BJ (cell line): ENCODE results near the gene NDUFV1. TPM values are rescaled to one million over a fixed set of nuclear protein-coding genes. Genes with fewer than 3 reads are reported as not detected.

ENCODE experiments used
- CTCF ChIA-PET: fragments of 350-600 bp; formaldehyde crosslinking; extraction: SDS; loops from one replicate; lab custom pipeline; 2021; ENCODE audit warnings: antibody characterized with exemption, inconsistent platforms; lab: Yijun Ruan, JAX
- POLR2A ChIA-PET: fragments of 300-600 bp; sonication (Branson Sonifier 250); formaldehyde crosslinking; extraction: SDS; loops from one replicate; lab custom pipeline; 2021; ENCODE audit warnings: antibody characterized with exemption; lab: Charles Lee
- DNase-seq: peaks from one replicate; pipeline ENCODE4 v3.0.0-alpha.2; 2011; ENCODE audit warnings: low read depth
- H3K27me3 ChIP-seq: 2 replicates; pipeline ENCODE4 v1.6.0; 2011; ENCODE audit warnings: low read length; ENCODE audit not compliant: control insufficient read depth, insufficient read depth
- H3K36me3 ChIP-seq: 2 replicates; pipeline ENCODE4 v1.5.1; 2011; ENCODE audit warnings: low read length; ENCODE audit not compliant: control insufficient read depth, insufficient read depth
- H3K4me3 ChIP-seq: 2 replicates; pipeline ENCODE4 v1.5.1; 2011; ENCODE audit warnings: low read depth, mild to moderate bottlenecking, control low read depth, low read length
- CTCF ChIP-seq: IDR thresholded peaks from 2 replicates; pipeline ENCODE4 v1.5.1; 2011; ENCODE audit warnings: low read depth, mild to moderate bottlenecking, control low read depth, inconsistent platforms, low read length, moderate library complexity; ENCODE audit not compliant: insufficient read depth
- polyA plus RNA-seq: library from polyadenylated mRNA; depleted of rRNA; stranded (reverse); fragments of >200 nt; gene quantifications from 2 replicates; pipeline ENCODE4 v1.2.3, GENCODE V29; 2011

NDUFV1 gene
- polyA plus RNA-seq, 1 experiment, result 149 TPM

GRCh38 chr11:67632175-67632981 is 25.6 kb downstream of the NDUFV1 start:
- no peaks in the 10 kb centered on the region for H3K36me3 ChIP-seq
- no peak for DNase-seq
- ChIA-PET CTCF (interaction anchor here (0.6 to 7.2 kb wide), 3 partner anchors 8 to 26 kb away, joined by 3 to 65 read pairs (median 48); partner anchors contain the start of gene ACY3), POLR2A (no interaction called here)
- TF ChIP-seq CTCF, result no peak
- H3K27me3 ChIP-seq, result no peaks in the 10 kb centered on the region
- no peak overlapping the region for H3K4me3 ChIP-seq

- POLR2A ChIA-PET, result no interaction called here
- CTCF ChIA-PET, result interaction anchor here (1.5 to 7.2 kb wide), 3 partner anchors 16 to 61 kb away, joined by 4 to 65 read pairs (median 48); partner anchors contain the start of gene ACY3
- DNase-seq, result no peak
Measured at GRCh38 chr11:67632982-67633755, 26.4 kb downstream of the NDUFV1 start.

GRCh38 chr11:67633758-67634365 is 27.1 kb downstream of the NDUFV1 start:
- Histone ChIP-seq H3K27me3 (no peaks in the 10 kb centered on the region), H3K4me3 (no peak overlapping the region), H3K36me3 (no peaks in the 10 kb centered on the region)
- no peak for TF ChIP-seq CTCF
- no peak for DNase-seq
- ChIA-PET POLR2A (no interaction called here), CTCF (interaction anchor here (1.5 to 7.2 kb wide), 2 partner anchors 24 to 62 kb away, joined by 4 to 65 read pairs; no protein-coding TSS in a partner anchor)

More at GRCh38 chr11:67632982-67633755, 26.4 kb downstream of the NDUFV1 start:
- no peak for TF ChIP-seq CTCF
- H3K27me3 ChIP-seq, result no peaks in the 10 kb centered on the region
- H3K36me3 ChIP-seq, result no peaks in the 10 kb centered on the region
- no peak overlapping the region for H3K4me3 ChIP-seq

GRCh38 chr11:67634366-67635230 is 27.9 kb downstream of the NDUFV1 start:
- no peak for DNase-seq
- H3K27me3 ChIP-seq, result no peaks in the 10 kb centered on the region
- H3K4me3 ChIP-seq, result no peak overlapping the region
- H3K36me3 ChIP-seq, result no peaks in the 10 kb centered on the region
- TF ChIP-seq CTCF, result no peak
- ChIA-PET POLR2A (no interaction called here), CTCF (interaction anchor here (0.6 to 7.2 kb wide), 4 partner anchors 24 to 1240 kb away, joined by 3 to 65 read pairs (median 4); no protein-coding TSS in a partner anchor)
